Stimulated activated CD8-positive, alpha-beta memory T cell treated with anti-CD3 and anti-CD28 coated beads, Interleukin-15, amount 100 ng/mL, for 1 hour (primary cell): ENCODE measurements around the gene PTPRU.

ENCODE experiments used
- DNase-seq: peaks from one replicate; pipeline ENCODE4 v3.0.0-alpha.2; 2020; ENCODE audit warnings: low read depth

PTPRU gene

DNA sequence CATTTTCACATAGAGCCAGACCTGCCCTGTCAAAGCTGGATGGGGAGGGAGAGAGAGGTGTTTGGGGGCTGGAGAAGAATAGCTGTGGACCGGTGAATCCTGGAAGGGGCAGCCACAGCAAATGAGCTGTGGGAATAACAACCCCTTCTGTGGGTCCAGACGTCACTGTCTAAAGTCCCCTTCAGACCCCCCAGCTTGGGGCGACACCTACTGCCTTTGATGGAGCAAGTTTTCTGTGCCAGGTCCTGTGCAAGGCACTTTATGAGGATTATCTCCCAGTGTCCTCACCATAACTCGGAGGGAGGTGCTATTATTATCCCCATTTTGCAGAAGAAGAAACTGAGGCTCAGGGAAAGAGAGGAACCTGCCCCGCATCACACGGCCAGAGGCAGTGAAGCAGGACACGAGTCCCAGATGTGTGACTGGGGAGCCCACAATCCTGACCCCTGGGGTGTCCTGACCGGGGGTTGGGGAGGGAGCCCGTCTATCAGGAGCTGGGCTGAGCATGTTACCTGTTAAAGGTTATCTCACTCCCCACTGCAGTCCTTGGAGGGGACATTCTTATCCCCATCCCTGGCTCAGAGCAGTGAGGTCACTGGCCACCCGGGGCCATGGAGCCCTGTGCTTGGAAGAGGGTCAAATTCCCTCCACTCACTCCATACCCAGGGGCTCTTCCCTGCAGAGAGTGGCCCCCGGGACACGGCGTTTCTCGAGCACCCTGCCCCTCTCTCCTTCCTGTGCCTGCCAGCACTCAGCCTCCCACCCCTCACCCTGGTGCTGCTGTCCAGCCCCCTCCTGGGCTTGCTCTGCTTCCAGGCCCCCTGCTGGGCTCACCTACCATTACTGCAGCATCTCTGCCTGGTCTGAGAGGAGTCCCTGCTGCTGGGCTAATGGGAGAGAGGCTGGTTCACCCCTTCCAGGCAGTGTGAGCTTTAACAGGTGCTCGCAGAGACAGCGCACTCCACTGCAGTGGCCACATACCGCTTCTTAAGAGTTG is 132.9 kb downstream of the PTPRU start:
- DNase-seq, result no peak

DNA sequence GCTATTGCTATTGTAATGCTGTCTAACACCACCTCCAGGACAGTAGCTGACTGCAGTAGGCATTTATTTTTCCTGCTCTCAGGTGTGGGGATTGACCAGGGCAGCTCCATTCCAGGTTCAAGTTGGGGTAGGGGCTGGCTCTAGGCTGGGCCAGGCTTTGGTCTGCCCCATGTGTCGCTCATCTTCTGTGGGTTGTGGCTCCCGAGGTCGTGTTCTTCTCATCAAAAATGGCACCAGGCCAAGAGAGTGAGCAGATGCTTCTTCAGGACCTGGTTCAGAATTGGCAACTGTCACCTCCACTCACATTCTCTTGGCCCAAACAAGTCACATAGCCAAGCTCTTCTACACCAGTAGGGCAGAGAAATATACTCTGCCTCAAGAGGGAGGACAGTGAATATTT is 133.7 kb downstream of the PTPRU start:
- DNase-seq, result no peak

DNA sequence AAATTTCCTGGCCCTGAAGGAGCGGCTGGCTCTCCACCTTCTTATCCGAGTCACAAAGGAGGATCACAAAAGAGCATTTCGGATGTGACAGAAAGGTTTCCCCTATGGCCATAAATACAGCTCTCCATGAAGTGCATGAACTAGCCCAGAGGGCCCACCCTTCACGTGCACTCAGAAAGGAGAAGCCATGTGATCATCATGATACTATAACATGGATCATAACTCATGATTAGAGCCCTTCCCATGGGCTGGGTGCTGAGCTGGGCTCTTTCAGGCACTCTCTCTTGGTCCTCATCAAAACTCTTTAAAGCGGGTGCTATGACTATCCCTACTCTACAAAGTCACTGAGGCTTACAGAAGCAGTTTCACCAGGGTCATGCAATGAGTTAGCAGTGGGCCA is 135.0 kb downstream of the PTPRU start:
- DNase-seq, result no peak

- DNase-seq, result no peak
These were observed 135.8 kb downstream of the PTPRU start for GRCh38 chr1:29372108-29372507.
